Neural cell (in vitro differentiated cells): ENCODE results near the gene ASCL5. TPM values are rescaled to one million over a fixed set of nuclear protein-coding genes. Genes with fewer than 3 reads are reported as not detected.

Experiments
- H2AFZ ChIP-seq: fragments of 200-600, 300-800 bp; sonication (generic), shearing (Covaris generic); 2 replicates; pipeline ENCODE4 v1.6.0; 2014; ENCODE audit warnings: low read depth, mild to moderate bottlenecking, antibody characterized with exemption, low read length, moderate library complexity
- H3F3A ChIP-seq: fragments of 200-600 bp; shearing (Covaris generic); 2 replicates; pipeline ENCODE4 v1.6.1; 2016; ENCODE audit warnings: mild to moderate bottlenecking, moderate library complexity, mixed read lengths, antibody characterized with exemption, low read length; ENCODE audit not compliant: insufficient read depth, poor library complexity, severe bottlenecking
- H3K27ac ChIP-seq: fragments of 200-600, 300-800 bp; sonication (generic), shearing (Covaris generic); 2 replicates; pipeline ENCODE4 v1.5.1; 2014; ENCODE audit warnings: mild to moderate bottlenecking, low read length, moderate library complexity
- H3K27me3 ChIP-seq: fragments of 300-800, 200-600 bp; sonication (generic), shearing (Covaris generic); 2 replicates; pipeline ENCODE4 v1.6.0; 2014; ENCODE audit warnings: mild to moderate bottlenecking, low read depth, low read length, moderate library complexity; ENCODE audit not compliant: insufficient read depth
- H3K36me3 ChIP-seq: fragments of 300-800, 200-600 bp; sonication (generic), shearing (Covaris generic); 2 replicates; pipeline ENCODE4 v1.5.1; 2014; ENCODE audit warnings: mild to moderate bottlenecking, antibody characterized with exemption, low read length, moderate library complexity; ENCODE audit not compliant: insufficient read depth
- H3K4me2 ChIP-seq: fragments of 300-800, 200-600 bp; sonication (generic), shearing (Covaris generic); 2 replicates; pipeline ENCODE4 v1.6.0; 2014; ENCODE audit warnings: mild to moderate bottlenecking, low read length
- H3K4me3 ChIP-seq: fragments of 300-800, 200-600 bp; sonication (generic), shearing (Covaris generic); 2 replicates; pipeline ENCODE4 v1.5.1; 2014; ENCODE audit warnings: mild to moderate bottlenecking, low read length, moderate library complexity
- H3K79me2 ChIP-seq: fragments of 200-600 bp; shearing (Covaris generic); replicated peaks from 2 replicates; pipeline ENCODE4 v1.6.0; 2014; ENCODE audit warnings: mild to moderate bottlenecking, low read length, moderate library complexity; ENCODE audit not compliant: insufficient read depth
- H3K9ac ChIP-seq: fragments of 300-800, 200-600 bp; sonication (generic), shearing (Covaris generic); 2 replicates; pipeline ENCODE4 v1.6.1; 2016; ENCODE audit warnings: mild to moderate bottlenecking, low read length, mixed read lengths
- H3K9me2 ChIP-seq: fragments of 200-600 bp; shearing (Covaris generic); 2 replicates; pipeline ENCODE4 v1.6.1; 2016; ENCODE audit warnings: mild to moderate bottlenecking, low read length, mixed read lengths; ENCODE audit not compliant: insufficient read depth
- H3K9me3 ChIP-seq: fragments of 200-600, 300-800 bp; sonication (generic), shearing (Covaris generic); 2 replicates; pipeline ENCODE4 v1.6.1; 2016; ENCODE audit warnings: mild to moderate bottlenecking, mixed run types, low read length, moderate library complexity, mixed read lengths
- H4K20me1 ChIP-seq: fragments of 200-600 bp; shearing (Covaris generic); 2 replicates; pipeline ENCODE4 v1.6.1; 2016; ENCODE audit warnings: mild to moderate bottlenecking, mixed run types; ENCODE audit not compliant: insufficient read depth
- EP300 ChIP-seq: fragments of 450-650 bp; conservative IDR thresholded peaks from 2 replicates; pipeline ENCODE4 v1.6.1; 2014; ENCODE audit warnings: antibody characterized with exemption, mild to moderate bottlenecking, moderate library complexity; ENCODE audit not compliant: poor library complexity, severe bottlenecking
- EZH2 ChIP-seq: fragments of 200-600, 300-800 bp; shearing (Covaris generic), sonication (generic); IDR thresholded peaks from 2 replicates; pipeline ENCODE4 v1.6.1; 2014; ENCODE audit warnings: antibody characterized with exemption, low read length, borderline replicate concordance, mild to moderate bottlenecking; ENCODE audit not compliant: insufficient read depth, poor library complexity, severe bottlenecking
- MXI1 ChIP-seq: fragments of 450-650 bp; conservative IDR thresholded peaks from 2 replicates; pipeline ENCODE4 v1.6.1; 2014; ENCODE audit warnings: antibody characterized with exemption, mild to moderate bottlenecking; ENCODE audit not compliant: poor library complexity, severe bottlenecking
- POLR2AphosphoS5 ChIP-seq: IDR thresholded peaks from 2 replicates; pipeline ENCODE4 v1.6.1; 2012
- RAD21 ChIP-seq: fragments of 450-650 bp; conservative IDR thresholded peaks from 2 replicates; pipeline ENCODE4 v1.6.1; 2014; ENCODE audit warnings: antibody characterized with exemption, mild to moderate bottlenecking, moderate library complexity
- SMC3 ChIP-seq: fragments of 450-650 bp; conservative IDR thresholded peaks from 2 replicates; pipeline ENCODE4 v1.6.1; 2014; ENCODE audit warnings: antibody characterized with exemption, mild to moderate bottlenecking, moderate library complexity; ENCODE audit not compliant: poor library complexity
- TAF1 ChIP-seq: IDR thresholded peaks from 2 replicates; pipeline ENCODE4 v1.6.1; 2012; ENCODE audit warnings: low read depth
- polyA plus RNA-seq: library from polyadenylated mRNA; depleted of rRNA; stranded (reverse); fragments of >200 nt; gene quantifications from 2 replicates; pipeline ENCODE4 v1.2.3, GENCODE V29; 2014
- TF ChIP-seq, protein P1 (sequence below): fragments of 450-650 bp; IDR thresholded peaks from 2 replicates; pipeline ENCODE4 v1.5.1; 2014; ENCODE audit warnings: antibody characterized with exemption, mild to moderate bottlenecking, moderate library complexity; ENCODE audit not compliant: poor library complexity, severe bottlenecking
- TF ChIP-seq, protein P2 (sequence below): IDR thresholded peaks from 2 replicates; pipeline ENCODE4 v1.6.1; 2012; ENCODE audit warnings: borderline replicate concordance

ASCL5 gene
- polyA plus RNA-seq, 1 donor from 2014 or later: not detected

DNA sequence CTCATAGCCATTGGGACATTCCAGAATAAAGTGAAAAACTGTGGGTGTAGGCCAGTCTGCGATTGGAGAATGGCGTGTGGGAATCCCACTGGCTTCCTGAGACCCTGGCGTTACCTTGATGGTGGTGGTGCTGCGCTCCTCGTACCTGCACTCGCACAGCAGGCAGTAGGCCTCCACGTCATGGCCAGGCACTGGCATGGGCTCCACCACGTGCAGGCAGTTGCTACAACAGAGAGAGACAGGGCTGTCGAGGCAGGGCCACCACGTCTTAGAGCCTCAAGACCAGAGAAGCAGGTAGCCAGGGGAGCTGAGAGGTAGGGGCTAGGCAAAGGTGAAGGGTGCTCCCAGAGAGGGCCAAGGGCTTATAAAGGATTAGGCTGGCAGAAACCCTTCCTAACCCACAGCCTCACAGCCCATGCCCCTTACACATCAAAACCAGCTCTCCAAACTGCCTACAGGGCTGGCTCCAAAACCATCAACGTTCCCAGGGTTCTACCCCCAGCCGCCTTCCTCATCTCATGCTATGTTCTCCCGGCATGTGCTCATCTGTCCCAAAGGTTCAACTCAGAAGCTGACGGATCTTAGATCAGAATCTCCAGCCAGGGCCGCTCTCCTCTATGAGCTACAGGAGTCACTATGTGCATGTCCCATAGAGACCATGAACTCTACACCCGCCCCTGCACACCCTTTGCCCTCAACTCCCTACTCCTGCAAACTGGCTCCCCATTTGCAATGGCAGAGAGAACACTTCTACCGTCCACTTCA lies 19.8 kb upstream of the ASCL5 start:
- H3K79me2 ChIP-seq: no peaks in the 10 kb centered on the region
- no peaks in the 10 kb centered on the region for H4K20me1 ChIP-seq
- H3K36me3 ChIP-seq: peaks cover 6% of the 10 kb centered on the region
- TF ChIP-seq POLR2AphosphoS5 (no peak), MXI1 (no peak), EZH2 (no peak), EP300 (no peak), RAD21 (no peak), TAF1 (no peak), SMC3 (no peak)
- TF ChIP-seq, protein P1, sequence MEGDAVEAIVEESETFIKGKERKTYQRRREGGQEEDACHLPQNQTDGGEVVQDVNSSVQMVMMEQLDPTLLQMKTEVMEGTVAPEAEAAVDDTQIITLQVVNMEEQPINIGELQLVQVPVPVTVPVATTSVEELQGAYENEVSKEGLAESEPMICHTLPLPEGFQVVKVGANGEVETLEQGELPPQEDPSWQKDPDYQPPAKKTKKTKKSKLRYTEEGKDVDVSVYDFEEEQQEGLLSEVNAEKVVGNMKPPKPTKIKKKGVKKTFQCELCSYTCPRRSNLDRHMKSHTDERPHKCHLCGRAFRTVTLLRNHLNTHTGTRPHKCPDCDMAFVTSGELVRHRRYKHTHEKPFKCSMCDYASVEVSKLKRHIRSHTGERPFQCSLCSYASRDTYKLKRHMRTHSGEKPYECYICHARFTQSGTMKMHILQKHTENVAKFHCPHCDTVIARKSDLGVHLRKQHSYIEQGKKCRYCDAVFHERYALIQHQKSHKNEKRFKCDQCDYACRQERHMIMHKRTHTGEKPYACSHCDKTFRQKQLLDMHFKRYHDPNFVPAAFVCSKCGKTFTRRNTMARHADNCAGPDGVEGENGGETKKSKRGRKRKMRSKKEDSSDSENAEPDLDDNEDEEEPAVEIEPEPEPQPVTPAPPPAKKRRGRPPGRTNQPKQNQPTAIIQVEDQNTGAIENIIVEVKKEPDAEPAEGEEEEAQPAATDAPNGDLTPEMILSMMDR: no peak
- TF ChIP-seq, protein P2, sequence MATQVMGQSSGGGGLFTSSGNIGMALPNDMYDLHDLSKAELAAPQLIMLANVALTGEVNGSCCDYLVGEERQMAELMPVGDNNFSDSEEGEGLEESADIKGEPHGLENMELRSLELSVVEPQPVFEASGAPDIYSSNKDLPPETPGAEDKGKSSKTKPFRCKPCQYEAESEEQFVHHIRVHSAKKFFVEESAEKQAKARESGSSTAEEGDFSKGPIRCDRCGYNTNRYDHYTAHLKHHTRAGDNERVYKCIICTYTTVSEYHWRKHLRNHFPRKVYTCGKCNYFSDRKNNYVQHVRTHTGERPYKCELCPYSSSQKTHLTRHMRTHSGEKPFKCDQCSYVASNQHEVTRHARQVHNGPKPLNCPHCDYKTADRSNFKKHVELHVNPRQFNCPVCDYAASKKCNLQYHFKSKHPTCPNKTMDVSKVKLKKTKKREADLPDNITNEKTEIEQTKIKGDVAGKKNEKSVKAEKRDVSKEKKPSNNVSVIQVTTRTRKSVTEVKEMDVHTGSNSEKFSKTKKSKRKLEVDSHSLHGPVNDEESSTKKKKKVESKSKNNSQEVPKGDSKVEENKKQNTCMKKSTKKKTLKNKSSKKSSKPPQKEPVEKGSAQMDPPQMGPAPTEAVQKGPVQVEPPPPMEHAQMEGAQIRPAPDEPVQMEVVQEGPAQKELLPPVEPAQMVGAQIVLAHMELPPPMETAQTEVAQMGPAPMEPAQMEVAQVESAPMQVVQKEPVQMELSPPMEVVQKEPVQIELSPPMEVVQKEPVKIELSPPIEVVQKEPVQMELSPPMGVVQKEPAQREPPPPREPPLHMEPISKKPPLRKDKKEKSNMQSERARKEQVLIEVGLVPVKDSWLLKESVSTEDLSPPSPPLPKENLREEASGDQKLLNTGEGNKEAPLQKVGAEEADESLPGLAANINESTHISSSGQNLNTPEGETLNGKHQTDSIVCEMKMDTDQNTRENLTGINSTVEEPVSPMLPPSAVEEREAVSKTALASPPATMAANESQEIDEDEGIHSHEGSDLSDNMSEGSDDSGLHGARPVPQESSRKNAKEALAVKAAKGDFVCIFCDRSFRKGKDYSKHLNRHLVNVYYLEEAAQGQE: no peak
- H3K27ac ChIP-seq: no peak overlapping the region
- H3K4me3 ChIP-seq: no peak overlapping the region
- H3K27me3 ChIP-seq: no peaks in the 10 kb centered on the region
- no peaks in the 10 kb centered on the region for H3K9me3 ChIP-seq
- H3K9me2 ChIP-seq: no peaks in the 10 kb centered on the region
- H3K4me2 ChIP-seq: no peak overlapping the region
- H3K9ac ChIP-seq: no peak overlapping the region
- H2AFZ ChIP-seq: no peak overlapping the region
- H3F3A ChIP-seq: no peaks in the 10 kb centered on the region

DNA sequence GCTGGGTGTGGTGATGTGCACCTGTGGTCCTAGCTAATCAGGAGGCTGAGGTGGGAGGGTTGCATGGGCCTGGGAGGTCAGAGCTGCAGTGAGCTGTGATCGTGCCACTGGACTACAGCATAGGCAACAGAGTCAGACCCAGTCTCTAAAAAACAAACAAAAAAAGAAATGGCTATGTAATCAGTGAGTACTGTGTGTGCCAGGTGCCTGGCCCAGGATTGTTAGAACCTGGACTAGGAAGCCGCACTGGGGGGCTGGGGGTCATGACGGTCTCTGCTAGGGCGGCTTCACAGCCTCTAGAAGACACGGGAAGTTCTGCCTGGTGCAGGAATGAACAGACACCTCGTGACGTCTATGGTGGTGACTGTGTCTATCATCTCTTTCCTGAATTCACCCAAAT lies 18.8 kb upstream of the ASCL5 start:
- Histone ChIP-seq H4K20me1 (no peaks in the 10 kb centered on the region), H3K27me3 (no peaks in the 10 kb centered on the region), H3K36me3 (peaks cover 6% of the 10 kb centered on the region), H3K4me2 (no peak overlapping the region), H3K9me3 (no peaks in the 10 kb centered on the region), H3K9me2 (no peaks in the 10 kb centered on the region), H3K9ac (no peak overlapping the region), H3F3A (no peaks in the 10 kb centered on the region), H3K4me3 (no peak overlapping the region), H3K27ac (no peak overlapping the region), H2AFZ (no peak overlapping the region), H3K79me2 (no peaks in the 10 kb centered on the region)
- TF ChIP-seq TAF1 (no peak), EZH2 (no peak), EP300 (no peak), POLR2AphosphoS5 (no peak), MXI1 (no peak), SMC3 (no peak), RAD21 (no peak)
- TF ChIP-seq, protein P2: no peak
- TF ChIP-seq, protein P1: no peak
